HFFc6 (cell line): ENCODE results near the gene PTS. TPM values are rescaled to one million over a fixed set of nuclear protein-coding genes. Genes with fewer than 3 reads are reported as not detected.
A peak's percentile ranks its signal among the peaks of the same experiment; 100 is the strongest.

Experiments used
- DNase-seq: peaks from one replicate; pipeline ENCODE4 v3.0.0-alpha.2; 2018
- H3K27ac Mint-ChIP-seq: 2 replicates; pipeline ENCODE4 v1.8.0; 2020; ENCODE audit warnings: mild to moderate bottlenecking, mixed read lengths
- H3K27me3 Mint-ChIP-seq: 2 replicates; pipeline ENCODE4 v1.8.0; 2021; ENCODE audit warnings: mild to moderate bottlenecking, moderate library complexity, mixed read lengths; ENCODE audit not compliant: insufficient read depth
- H3K36me3 Mint-ChIP-seq: 2 replicates; pipeline ENCODE4 v1.8.0; 2021; ENCODE audit warnings: low read depth, mixed read lengths
- H3K4me1 Mint-ChIP-seq: 2 replicates; pipeline ENCODE4 v1.8.0; 2020; ENCODE audit warnings: low read depth, mixed read lengths
- H3K4me3 Mint-ChIP-seq: 2 replicates; pipeline ENCODE4 v1.8.0; 2020; ENCODE audit warnings: mild to moderate bottlenecking, moderate library complexity, mixed read lengths
- H3K9me3 Mint-ChIP-seq: 2 replicates; pipeline ENCODE4 v1.8.0; 2020; ENCODE audit warnings: mild to moderate bottlenecking, mixed read lengths
- long read RNA-seq: library from polyadenylated mRNA; unstranded; transcript quantifications from one replicate; pipeline ENCODE4 v2.0.0, GENCODE V29; 2019
- total RNA-seq, 6 experiments: library from RNA; stranded (reverse); fragmentation: NEBNext Ultra II Directional; extraction: Animal tissue kit (Norgen Biotek cat#: 25700); gene quantifications; 2 replicates in 1 of 6; 3 replicates in 5 of 6; pipeline ENCODE4 v1.2.3, GENCODE V29; 2021
- TF ChIP-seq, protein P1 (sequence below): fragments of 200-600 bp; sonication (generic); IDR thresholded peaks from 2 replicates; pipeline ENCODE4 v1.5.0; 2021; ENCODE audit warnings: antibody characterized with exemption, mild to moderate bottlenecking

Gene PTS
- 10 to 100 TPM; 73.1 to 78.9 (median 75.7) TPM for total RNA-seq
- long read RNA-seq, transcript PTS-201 (6 exons, 935 nt), result major isoform, 52 of 58 reads
- long read RNA-seq, partial matches to known transcripts, result 1 of 58 reads
- long read RNA-seq, other reads (novel, unspliced or antisense), result 2 of 58 reads

DNA sequence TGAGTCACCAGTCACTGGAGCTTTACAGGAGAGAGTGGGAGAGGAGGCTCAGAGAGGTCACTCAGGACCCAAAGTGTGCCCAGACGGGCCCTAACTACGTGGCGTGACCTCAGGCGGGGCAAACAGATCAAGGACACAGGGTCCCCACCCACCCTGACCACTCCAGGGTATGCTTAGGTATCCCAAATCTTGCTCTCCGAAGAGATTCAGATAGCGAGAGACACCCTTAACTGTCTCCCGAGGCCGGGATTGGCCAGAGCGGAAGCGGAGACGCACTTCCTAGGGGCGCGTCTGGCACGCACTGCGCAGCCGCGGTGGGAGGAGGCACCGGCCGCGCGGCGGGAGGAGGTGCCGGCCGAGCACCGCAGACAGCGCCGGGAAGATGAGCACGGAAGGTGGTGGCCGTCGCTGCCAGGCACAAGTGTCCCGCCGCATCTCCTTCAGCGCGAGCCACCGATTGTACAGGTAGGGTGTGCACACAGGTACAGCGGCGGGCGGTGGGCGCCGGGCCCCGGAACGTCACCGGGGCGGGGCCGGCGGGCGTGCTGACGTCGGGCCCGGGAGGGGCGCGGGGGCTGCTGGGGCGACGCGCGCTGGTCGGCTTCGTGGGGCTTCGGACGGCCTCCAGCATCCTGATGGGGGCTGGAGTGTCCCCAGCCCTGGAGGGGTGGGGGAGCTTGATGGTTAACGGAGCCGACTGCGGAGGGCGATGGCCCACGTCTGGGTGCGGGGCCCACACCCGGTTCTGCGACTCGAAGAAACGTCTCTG lies at the start of gene PTS:
Gene PTS (plus strand): TSS at position 367 of the 769 bp plus-strand sequence. CDS start 16 bp downstream, at position 383.
- Mint-ChIP-seq H3K9me3 (no peaks in the 10 kb centered on the region), H3K27me3 (peaks cover 5% of the 10 kb centered on the region), H3K27ac (peak within 1 kb of the TSS; percentile 100), H3K4me1 (peaks cover 58% of the 10 kb centered on the region), H3K4me3 (peak within 1 kb of the TSS; percentile 93), H3K36me3 (peaks cover 38% of the 10 kb centered on the region)
- DNase-seq, result peak; percentile 81
- TF ChIP-seq, protein P1, sequence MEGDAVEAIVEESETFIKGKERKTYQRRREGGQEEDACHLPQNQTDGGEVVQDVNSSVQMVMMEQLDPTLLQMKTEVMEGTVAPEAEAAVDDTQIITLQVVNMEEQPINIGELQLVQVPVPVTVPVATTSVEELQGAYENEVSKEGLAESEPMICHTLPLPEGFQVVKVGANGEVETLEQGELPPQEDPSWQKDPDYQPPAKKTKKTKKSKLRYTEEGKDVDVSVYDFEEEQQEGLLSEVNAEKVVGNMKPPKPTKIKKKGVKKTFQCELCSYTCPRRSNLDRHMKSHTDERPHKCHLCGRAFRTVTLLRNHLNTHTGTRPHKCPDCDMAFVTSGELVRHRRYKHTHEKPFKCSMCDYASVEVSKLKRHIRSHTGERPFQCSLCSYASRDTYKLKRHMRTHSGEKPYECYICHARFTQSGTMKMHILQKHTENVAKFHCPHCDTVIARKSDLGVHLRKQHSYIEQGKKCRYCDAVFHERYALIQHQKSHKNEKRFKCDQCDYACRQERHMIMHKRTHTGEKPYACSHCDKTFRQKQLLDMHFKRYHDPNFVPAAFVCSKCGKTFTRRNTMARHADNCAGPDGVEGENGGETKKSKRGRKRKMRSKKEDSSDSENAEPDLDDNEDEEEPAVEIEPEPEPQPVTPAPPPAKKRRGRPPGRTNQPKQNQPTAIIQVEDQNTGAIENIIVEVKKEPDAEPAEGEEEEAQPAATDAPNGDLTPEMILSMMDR, result no peak

DNA sequence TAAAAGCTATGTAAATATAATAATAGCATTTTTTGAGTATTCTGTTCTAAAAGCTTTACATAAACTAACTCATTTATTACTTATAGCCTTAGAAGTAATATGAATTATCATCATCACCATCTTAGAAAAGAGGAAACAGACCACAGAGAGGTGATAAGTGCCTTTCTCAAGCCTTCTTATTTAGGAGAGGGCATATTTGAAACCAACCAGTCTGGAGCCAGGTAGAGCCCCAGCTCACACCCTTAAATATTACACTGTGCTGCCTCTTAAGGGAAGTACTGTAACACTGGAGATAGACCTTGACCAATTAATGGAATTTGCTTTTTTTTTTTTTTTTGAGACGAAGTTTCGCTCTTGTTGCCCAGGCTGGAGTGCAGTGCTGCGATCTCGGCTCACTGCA lies 48.6 kb upstream of the PTS start:
- H3K27me3 Mint-ChIP-seq, result no peaks in the 10 kb centered on the region
- H3K4me3 Mint-ChIP-seq, result no peak overlapping the region
- TF ChIP-seq, protein P1, result no peak
- no peak overlapping the region for H3K27ac Mint-ChIP-seq
- no peaks in the 10 kb centered on the region for H3K9me3 Mint-ChIP-seq
- DNase-seq, result no peak
- peaks cover 5% of the 10 kb centered on the region; the same call in 1 of the 2 replicates for H3K36me3 Mint-ChIP-seq
- H3K4me1 Mint-ChIP-seq, result peaks cover 36% of the 10 kb centered on the region

DNA sequence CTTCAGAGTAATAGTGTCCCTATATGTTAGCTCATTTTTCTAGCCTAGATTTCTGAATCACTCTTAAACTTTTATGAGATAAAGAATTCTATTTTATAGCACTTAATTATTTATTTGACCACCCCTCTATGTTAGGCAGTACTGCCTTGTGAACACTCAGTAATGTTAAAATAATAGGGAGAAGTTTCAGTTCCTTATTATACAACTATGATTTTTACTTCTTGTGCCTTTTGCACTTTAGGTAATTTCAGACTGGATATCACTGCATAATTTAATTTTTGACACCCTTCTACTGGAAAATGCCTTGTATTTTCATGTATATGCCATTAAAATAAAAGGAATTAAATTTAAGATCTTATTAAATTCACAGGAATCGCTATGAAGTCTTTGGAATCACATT lies 47.8 kb upstream of the PTS start:
- Mint-ChIP-seq H3K27ac (no peak overlapping the region), H3K36me3 (peaks cover 5% of the 10 kb centered on the region; the same call in 1 of the 2 replicates), H3K4me3 (no peak overlapping the region), H3K9me3 (no peaks in the 10 kb centered on the region), H3K4me1 (peaks cover 29% of the 10 kb centered on the region), H3K27me3 (no peaks in the 10 kb centered on the region)
- TF ChIP-seq, protein P1, result no peak
- DNase-seq, result no peak

DNA sequence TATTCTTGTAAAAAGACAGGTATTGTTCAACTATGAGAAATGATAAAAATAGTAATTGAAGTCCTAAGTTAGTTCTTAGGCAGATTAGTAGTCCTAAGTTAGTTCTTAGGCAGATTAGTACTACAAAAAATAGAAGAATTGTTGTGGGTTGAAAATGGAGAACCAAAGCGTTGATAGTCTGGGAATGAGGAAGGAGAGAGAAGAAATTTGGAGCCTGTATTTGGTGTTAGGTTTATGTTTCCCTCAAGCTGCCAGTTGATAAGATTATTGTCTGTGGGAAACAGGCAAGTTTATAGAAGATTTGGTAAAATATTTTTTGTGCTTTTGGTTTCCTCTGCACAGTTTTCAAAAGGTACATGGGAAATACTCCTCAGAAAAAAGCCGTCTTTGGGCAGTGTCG lies 47.3 kb upstream of the PTS start:
- no peak for DNase-seq
- Mint-ChIP-seq H3K9me3 (no peaks in the 10 kb centered on the region), H3K36me3 (peaks cover 5% of the 10 kb centered on the region; the same call in 1 of the 2 replicates), H3K27me3 (no peaks in the 10 kb centered on the region), H3K27ac (no peak overlapping the region), H3K4me3 (no peak overlapping the region), H3K4me1 (peaks cover 24% of the 10 kb centered on the region)
- TF ChIP-seq, protein P1, result no peak

DNA sequence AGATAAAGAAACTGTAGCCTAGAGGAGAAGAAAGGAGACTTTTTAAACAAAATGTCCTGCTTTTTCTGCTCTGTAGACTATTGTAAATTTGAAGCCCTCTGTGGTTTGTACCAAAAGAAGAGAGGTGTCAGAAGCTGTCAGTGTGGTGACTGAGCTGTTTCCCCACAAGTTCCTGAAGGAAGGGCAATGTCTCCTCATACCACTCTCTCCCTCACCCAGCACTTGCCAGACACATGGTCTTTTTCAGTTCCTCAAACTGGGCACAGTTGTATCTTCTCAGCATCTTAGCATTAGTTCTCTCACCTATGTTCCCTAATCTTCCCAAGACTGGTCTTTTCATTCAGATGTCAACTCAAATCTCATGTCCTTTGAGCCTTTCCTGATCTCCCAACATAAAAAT lies 46.6 kb upstream of the PTS start:
- TF ChIP-seq, protein P1, result no peak
- H3K27ac Mint-ChIP-seq, result no peak overlapping the region
- peaks cover 5% of the 10 kb centered on the region; the same call in 1 of the 2 replicates for H3K36me3 Mint-ChIP-seq
- DNase-seq, result no peak
- no peak overlapping the region for H3K4me3 Mint-ChIP-seq
- H3K9me3 Mint-ChIP-seq, result no peaks in the 10 kb centered on the region
- H3K27me3 Mint-ChIP-seq, result no peaks in the 10 kb centered on the region
- H3K4me1 Mint-ChIP-seq, result peaks cover 21% of the 10 kb centered on the region
